ENCODE results near the gene ISYNA1. TPM values are rescaled to one million over a fixed set of nuclear protein-coding genes. Genes with fewer than 3 reads are reported as not detected.

ISYNA1 gene
- total and polyA plus RNA-seq, 2 of the 4 experiments (the other 2 are of a cell fraction): 3.4 to 24.7 TPM

- Histone ChIP-seq H2BK20ac (ENCODE audit: low read depth, low read length) (no peak overlapping the region), H3K79me1 (ENCODE audit: low read depth in 1 of 2, low read length in 2 of 2) (peaks cover 2 to 19% of the 10 kb centered on the region in 2 experiments; a peak in 2 of 4 replicates), H2AK5ac (ENCODE audit: low read depth, low read length) (peak overlapping the region; percentile 98), H3K36me3 (ENCODE audit: control insufficient read depth, insufficient read depth, low read length) (peaks cover 15% of the 10 kb centered on the region; the same call in 1 of the 2 replicates), H3K27ac (ENCODE audit: insufficient read depth, low read length) (no peak overlapping the region; the same call in 1 of the 2 replicates), H4K8ac (ENCODE audit: low read depth in 2 of 2, low read length in 2 of 2) (peak overlapping the region in 1 of 2 experiments; percentile 88; a peak in 1 of 4 replicates), H3K18ac (ENCODE audit: low read depth, low read length) (no peak overlapping the region), H4K91ac (ENCODE audit: insufficient read depth, low read depth, low read length) (peak overlapping the region; percentile 83), H2BK5ac (ENCODE audit: low read depth, low read length, poor library complexity, severe bottlenecking) (no peak overlapping the region), H3K9me3 (ENCODE audit: control insufficient read depth, insufficient read depth, low read length) (no peaks in the 10 kb centered on the region), H3K56ac (ENCODE audit: extremely low read depth, insufficient read depth, low read length) (no peak overlapping the region), H3K4ac (ENCODE audit: low read depth, low read length) (peak overlapping the region; percentile 78), H3K9me1 (ENCODE audit: insufficient read depth, low read length) (peaks cover 6% of the 10 kb centered on the region; the same call in 1 of the 2 replicates), H2BK120ac (ENCODE audit: low read depth, low read length) (no peak overlapping the region), H3K9ac (ENCODE audit: low read depth, low read length) (peak overlapping the region; percentile 39; the same call in 1 of the 2 replicates), H2BK15ac (ENCODE audit: low read depth, low read length) (peak overlapping the region; percentile 88; the same call in 1 of the 3 replicates), H2AFZ (replicated peaks; ENCODE audit: low read length, poor library complexity) (peak overlapping the region; percentile 92), H3K14ac (replicated peaks; ENCODE audit: low read depth, low read length) (peak overlapping the region; percentile 69; the same call in 1 of the 2 replicates), H2AK9ac (replicated peaks; ENCODE audit: low read depth, low read length, poor library complexity) (peak overlapping the region; percentile 98), H3K23ac (ENCODE audit: low read depth, low read length) (peak overlapping the region; percentile 34; the same call in 1 of the 2 replicates), H4K20me1 (ENCODE audit: insufficient read depth, low read length) (peaks cover 50% of the 10 kb centered on the region), H4K5ac (ENCODE audit: low read depth, low read length) (peak overlapping the region; percentile 91), H3K4me3 (ENCODE audit: insufficient read depth, low read depth, low read length) (peak overlapping the region; percentile 50), H3K27me3 (ENCODE audit: control insufficient read depth, insufficient read depth, low read length) (no peaks in the 10 kb centered on the region), H3K4me2 (ENCODE audit: low read depth, low read length) (peak overlapping the region; percentile 89), H3K4me1 (ENCODE audit: control insufficient read depth, insufficient read depth, low read length) (peaks cover 23% of the 10 kb centered on the region; the same call in 1 of the 2 replicates)
- POLR2A ChIA-PET (ENCODE audit: unreplicated experiment): no interaction called here
- dilution Hi-C loops (cut with HindIII; ENCODE audit: low sequenced_read_pairs, unreplicated experiment) (no loop called here), in situ Hi-C loops (cut with MboI; ENCODE audit: low sequenced_read_pairs) (no loop called here), intact Hi-C loops (cut with micrococcal nuclease) (no loop called here)
- peak; percentile 54; the same call in 1 of the 2 replicates for TF ChIP-seq MAZ (IDR thresholded peaks at IDR 0.05; ENCODE audit: borderline replicate concordance, low read depth, low read length)
- no peak for TF ChIP-seq POLR2A (IDR thresholded peaks at IDR 0.05; ENCODE audit: low read depth, low read length)
- no peak for TF ChIP-seq RAD21 (IDR thresholded peaks at IDR 0.05; ENCODE audit: low read length)
- CTCF ChIA-PET: no interaction called here
- ATAC-seq (ENCODE audit: low read depth) (peak; percentile 70), DNase-seq (peak; percentile 69)
- 42% methylated on average over 34 of the region's 67 CpGs; no CpG with 5 or more reads in 1 of the 2 experiments for WGBS, 2 experiments (ENCODE audit: extremely low coverage in 2 of 2, insufficient read length in 1 of 2)
- no TSS peak for BruUV-seq (replicated peaks)
Observed at GRCh38 chr19:18436671-18437490, 1.1 kb downstream of the ISYNA1 start.
